Activated CD4-positive, alpha-beta memory T cell treated with anti-CD3 and anti-CD28 coated beads, Interleukin-2, amount 10 ng/mL, durations not matched to agents 7 days and 5 days (primary cell): ENCODE measurements around the gene DNMBP. TPM values are rescaled to one million over a fixed set of nuclear protein-coding genes. Genes with fewer than 3 reads are reported as not detected.

ENCODE experiments used
- CTCF ChIA-PET: fragments of 350-600 bp; sonication (Branson Sonifier 250); formaldehyde crosslinking; loops from one replicate; lab custom pipeline; 2021; ENCODE audit warnings: antibody characterized with exemption, inconsistent platforms; lab: Charles Lee
- POLR2A ChIA-PET: fragments of 350-600 bp; sonication (Branson Sonifier 250); formaldehyde crosslinking; loops from one replicate; lab custom pipeline; 2021; ENCODE audit warnings: antibody characterized with exemption; lab: Charles Lee
- DNase-seq: peaks from one replicate; pipeline ENCODE4 v3.0.0-alpha.2; 2020
- H3K27ac Mint-ChIP-seq: one replicate; pipeline ENCODE4 v1.8.0; 2021; ENCODE audit warnings: mild to moderate bottlenecking, mixed read lengths
- H3K27me3 Mint-ChIP-seq: one replicate; pipeline ENCODE4 v1.8.0; 2021; ENCODE audit warnings: mixed read lengths
- H3K36me3 Mint-ChIP-seq: one replicate; pipeline ENCODE4 v1.8.0; 2021; ENCODE audit warnings: low read depth, mixed read lengths
- H3K4me1 Mint-ChIP-seq: one replicate; pipeline ENCODE4 v1.8.0; 2021; ENCODE audit warnings: mixed read lengths
- H3K4me3 Mint-ChIP-seq: one replicate; pipeline ENCODE4 v1.8.0; 2021; ENCODE audit warnings: mild to moderate bottlenecking, mixed read lengths
- H3K9me3 Mint-ChIP-seq: one replicate; pipeline ENCODE4 v1.8.0; 2021; ENCODE audit warnings: mixed read lengths
- total RNA-seq, 2 experiments: library from RNA; stranded (reverse); gene quantifications; one replicate each; pipeline ENCODE4 v1.2.3, GENCODE V29; 2021

The DNMBP gene
- total RNA-seq, 2 experiments from 2014 or later: 4.8 to 5.1 TPM

- Mint-ChIP-seq H3K36me3 (no peaks in the 10 kb centered on the region), H3K9me3 (no peaks in the 10 kb centered on the region), H3K4me1 (peaks cover 3% of the 10 kb centered on the region), H3K27me3 (no peaks in the 10 kb centered on the region), H3K27ac (no peak overlapping the region), H3K4me3 (no peak overlapping the region)
- ChIA-PET POLR2A (no interaction called here), CTCF (interaction anchor here (1.0 kb wide), 1 partner anchor 28 kb away, joined by 3 read pairs; no protein-coding TSS in a partner anchor)
- no peak for DNase-seq
These were observed 80.4 kb downstream of the DNMBP start for GRCh38 chr10:99929360-99929759.

- CTCF ChIA-PET: interaction anchor here (1.2 kb wide), 1 partner anchor 82 kb away, joined by 4 read pairs; no protein-coding TSS in a partner anchor
- DNase-seq: no peak
- H3K36me3 Mint-ChIP-seq: no peaks in the 10 kb centered on the region
- POLR2A ChIA-PET: no interaction called here
- peaks cover 3% of the 10 kb centered on the region for H3K4me1 Mint-ChIP-seq
- H3K27me3 Mint-ChIP-seq: no peaks in the 10 kb centered on the region
- H3K9me3 Mint-ChIP-seq: no peaks in the 10 kb centered on the region
- no peak overlapping the region for H3K4me3 Mint-ChIP-seq
- no peak overlapping the region for H3K27ac Mint-ChIP-seq
These were observed 81.9 kb downstream of the DNMBP start for GRCh38 chr10:99927721-99928280.

- no peak overlapping the region for H3K27ac Mint-ChIP-seq
- CTCF ChIA-PET: interaction anchor here (0.6 to 1.2 kb wide), 2 partner anchors 82 to 212 kb away, joined by 3 to 4 read pairs; no protein-coding TSS in a partner anchor
- H3K27me3 Mint-ChIP-seq: no peaks in the 10 kb centered on the region
- H3K9me3 Mint-ChIP-seq: no peaks in the 10 kb centered on the region
- H3K4me3 Mint-ChIP-seq: no peak overlapping the region
- no peaks in the 10 kb centered on the region for H3K36me3 Mint-ChIP-seq
- peaks cover 3% of the 10 kb centered on the region for H3K4me1 Mint-ChIP-seq
- DNase-seq: no peak
- POLR2A ChIA-PET: no interaction called here
These were observed 82.6 kb downstream of the DNMBP start for GRCh38 chr10:99926925-99927720.

- ChIA-PET CTCF (no interaction called here), POLR2A (no interaction called here)
These were observed 85.1 kb downstream of the DNMBP start for GRCh38 chr10:99924451-99925255.

GRCh38 chr10:99921948-99922347 lies 87.8 kb downstream of the DNMBP start:
- CTCF ChIA-PET: no interaction called here
- no peak overlapping the region for H3K27ac Mint-ChIP-seq
- peaks cover 4% of the 10 kb centered on the region for H3K4me1 Mint-ChIP-seq
- H3K9me3 Mint-ChIP-seq: no peaks in the 10 kb centered on the region
- DNase-seq: no peak
- no peaks in the 10 kb centered on the region for H3K27me3 Mint-ChIP-seq
- no peaks in the 10 kb centered on the region for H3K36me3 Mint-ChIP-seq
- H3K4me3 Mint-ChIP-seq: no peak overlapping the region
- POLR2A ChIA-PET: no interaction called here

More at GRCh38 chr10:99924451-99925255, 85.1 kb downstream of the DNMBP start:
- Mint-ChIP-seq H3K9me3 (no peaks in the 10 kb centered on the region), H3K4me3 (no peak overlapping the region), H3K36me3 (no peaks in the 10 kb centered on the region), H3K27me3 (no peaks in the 10 kb centered on the region), H3K4me1 (peaks cover 6% of the 10 kb centered on the region), H3K27ac (no peak overlapping the region)
- DNase-seq: no peak

- no peaks in the 10 kb centered on the region for H3K27me3 Mint-ChIP-seq
- H3K36me3 Mint-ChIP-seq: no peaks in the 10 kb centered on the region
- H3K9me3 Mint-ChIP-seq: no peaks in the 10 kb centered on the region
- H3K27ac Mint-ChIP-seq: no peak overlapping the region
- ChIA-PET CTCF (no interaction called here), POLR2A (no interaction called here)
- no peak overlapping the region for H3K4me3 Mint-ChIP-seq
- no peak for DNase-seq
- H3K4me1 Mint-ChIP-seq: peaks cover 4% of the 10 kb centered on the region
These were observed 88.8 kb downstream of the DNMBP start for GRCh38 chr10:99920901-99921300.

- no peaks in the 10 kb centered on the region for H3K27me3 Mint-ChIP-seq
- no peak overlapping the region for H3K4me3 Mint-ChIP-seq
- H3K36me3 Mint-ChIP-seq: no peaks in the 10 kb centered on the region
- H3K9me3 Mint-ChIP-seq: no peaks in the 10 kb centered on the region
- ChIA-PET POLR2A (no interaction called here), CTCF (no interaction called here)
- H3K4me1 Mint-ChIP-seq: peaks cover 4% of the 10 kb centered on the region
- DNase-seq: no peak
- H3K27ac Mint-ChIP-seq: no peak overlapping the region
These were observed 89.3 kb downstream of the DNMBP start for GRCh38 chr10:99920486-99920885.

- no peak for DNase-seq
- Mint-ChIP-seq H3K9me3 (no peaks in the 10 kb centered on the region), H3K4me1 (peaks cover 4% of the 10 kb centered on the region), H3K4me3 (no peak overlapping the region), H3K36me3 (no peaks in the 10 kb centered on the region), H3K27me3 (no peaks in the 10 kb centered on the region), H3K27ac (no peak overlapping the region)
- POLR2A ChIA-PET: no interaction called here
- CTCF ChIA-PET: interaction anchor here (1.5 kb wide), 1 partner anchor 127 kb away, joined by 3 read pairs; no protein-coding TSS in a partner anchor
These were observed 91.6 kb downstream of the DNMBP start for GRCh38 chr10:99917963-99918825.

- Mint-ChIP-seq H3K27ac (no peak overlapping the region), H3K9me3 (no peaks in the 10 kb centered on the region), H3K36me3 (no peaks in the 10 kb centered on the region), H3K4me1 (no peaks in the 10 kb centered on the region), H3K4me3 (no peak overlapping the region), H3K27me3 (no peaks in the 10 kb centered on the region)
- POLR2A ChIA-PET: no interaction called here
- CTCF ChIA-PET: interaction anchor here (1.5 kb wide), 1 partner anchor 128 kb away, joined by 3 read pairs; no protein-coding TSS in a partner anchor
- no peak for DNase-seq
These were observed 93.0 kb downstream of the DNMBP start for GRCh38 chr10:99916776-99917175.

- ChIA-PET POLR2A (no interaction called here), CTCF (no interaction called here)
- Mint-ChIP-seq H3K36me3 (no peaks in the 10 kb centered on the region), H3K4me1 (no peaks in the 10 kb centered on the region), H3K27ac (no peak overlapping the region), H3K4me3 (no peak overlapping the region), H3K27me3 (no peaks in the 10 kb centered on the region), H3K9me3 (no peaks in the 10 kb centered on the region)
- DNase-seq: no peak
These were observed 94.3 kb downstream of the DNMBP start for GRCh38 chr10:99915414-99915813.

- H3K36me3 Mint-ChIP-seq: no peaks in the 10 kb centered on the region
- no peaks in the 10 kb centered on the region for H3K4me1 Mint-ChIP-seq
- H3K9me3 Mint-ChIP-seq: no peaks in the 10 kb centered on the region
- H3K27me3 Mint-ChIP-seq: no peaks in the 10 kb centered on the region
- no peak overlapping the region for H3K4me3 Mint-ChIP-seq
- no peak overlapping the region for H3K27ac Mint-ChIP-seq
- DNase-seq: no peak
- CTCF ChIA-PET: no interaction called here
- POLR2A ChIA-PET: no interaction called here
These were observed 95.5 kb downstream of the DNMBP start for GRCh38 chr10:99914236-99914635.

- H3K36me3 Mint-ChIP-seq: no peaks in the 10 kb centered on the region
These were observed 95.9 kb downstream of the DNMBP start for GRCh38 chr10:99913831-99914235.

More at GRCh38 chr10:99913831-99914235, 95.9 kb downstream of the DNMBP start:
- POLR2A ChIA-PET: no interaction called here
- CTCF ChIA-PET: no interaction called here
- no peaks in the 10 kb centered on the region for H3K9me3 Mint-ChIP-seq
- DNase-seq: no peak
- H3K4me3 Mint-ChIP-seq: no peak overlapping the region
- no peak overlapping the region for H3K27ac Mint-ChIP-seq
- peaks cover 2% of the 10 kb centered on the region for H3K4me1 Mint-ChIP-seq
- H3K27me3 Mint-ChIP-seq: no peaks in the 10 kb centered on the region
